ENCODE results near the gene CNTLN. TPM values are rescaled to one million over a fixed set of nuclear protein-coding genes. Genes with fewer than 3 reads are reported as not detected.

Gene CNTLN
- total and polyA plus RNA-seq, 2 of the 13 experiments (the other 11 are each of a cell fraction or from before 2014, with no cell fraction given): 1.5 to 5.7 TPM

GRCh38 chr9:17134396-17135294, at the start of gene CNTLN (continued):
- TF ChIP-seq USF2 (IDR thresholded peaks at IDR 0.05; ENCODE audit: low read depth, low read length): no peak
- peak; percentile 55 for TF ChIP-seq USF2 (CRISPR knock-in tag; IDR thresholded peaks at IDR 0.05; ENCODE audit: borderline replicate concordance)
- TF ChIP-seq TIGD3 (CRISPR knock-in tag; IDR thresholded peaks at IDR 0.05; ENCODE audit: borderline replicate concordance): peak; percentile 14; the same call in 1 of the 2 replicates
- TF ChIP-seq BCL3 (CRISPR knock-in tag; IDR thresholded peaks at IDR 0.05): peak; percentile 83
- TF ChIP-seq ZBTB1 (CRISPR knock-in tag; IDR thresholded peaks at IDR 0.05; ENCODE audit: borderline replicate concordance): no peak
- no peak for TF ChIP-seq ZBTB25 (CRISPR knock-in tag; IDR thresholded peaks at IDR 0.05)
- peak; percentile 43; the same call in 1 of the 2 replicates for TF ChIP-seq KDM2A (CRISPR knock-in tag; IDR thresholded peaks at IDR 0.05; ENCODE audit: borderline replicate concordance, low read depth)
- TF ChIP-seq HNF1A (IDR thresholded peaks at IDR 0.05; ENCODE audit: low read depth): no peak
- TF ChIP-seq HNF1A (CRISPR knock-in tag; IDR thresholded peaks at IDR 0.05; ENCODE audit: borderline replicate concordance): no peak
- TF ChIP-seq IKZF4 (CRISPR knock-in tag; IDR thresholded peaks at IDR 0.05; ENCODE audit: borderline replicate concordance, low read depth, not compliant biosample characterization): peak; percentile 77
- TF ChIP-seq AKAP8 (CRISPR knock-in tag; IDR thresholded peaks at IDR 0.05): peak; percentile 72; the same call in 1 of the 2 replicates
- peak; percentile 56; the same call in 1 of the 2 replicates for TF ChIP-seq NR2C2 (CRISPR knock-in tag; IDR thresholded peaks at IDR 0.05; ENCODE audit: borderline replicate concordance)
- TF ChIP-seq ZNF547 (CRISPR knock-in tag; IDR thresholded peaks at IDR 0.05): peak; percentile 77; the same call in 1 of the 2 replicates
- TF ChIP-seq CERS6 (CRISPR knock-in tag; IDR thresholded peaks at IDR 0.05): no peak
- TF ChIP-seq KDM5B (CRISPR knock-in tag; IDR thresholded peaks at IDR 0.05; ENCODE audit: borderline replicate concordance): peak; percentile 92; the same call in 1 of the 2 replicates
- TF ChIP-seq MXD4 (CRISPR knock-in tag; IDR thresholded peaks at IDR 0.05): no peak
